Upper lobe of left lung (tissue), 4 donors: Measurements from ENCODE around the gene CDC73.

ENCODE experiments used
- CTCF ChIP-seq, 6 experiments: fragments of 450-650 bp in 4 of 6; fragments of 200-600 bp in 2 of 6; sonication (generic) in 2 of 6; IDR thresholded peaks; one replicate each; pipeline ENCODE4 v1.5.1; 2016 to 2019; ENCODE audit warnings: antibody characterized with exemption in 6 of 6
- EP300 ChIP-seq, 4 donors: sonication (generic); formaldehyde crosslinking; IDR thresholded peaks; one replicate each; pipeline ENCODE4 v1.5.1; 2017; ENCODE audit warnings: antibody characterized with exemption in 4 of 4, control low read depth in 2 of 4
- POLR2A ChIP-seq, 4 donors: fragments of 450-650 bp; IDR thresholded peaks; one replicate each; pipeline ENCODE4 v1.5.1; 2016 to 2017; ENCODE audit warnings: antibody characterized with exemption in 4 of 4, mild to moderate bottlenecking in 2 of 4
- POLR2AphosphoS5 ChIP-seq, 2 donors: sonication (generic); formaldehyde crosslinking; IDR thresholded peaks; one replicate each; pipeline ENCODE4 v1.5.1; 2017; ENCODE audit warnings: antibody characterized with exemption in 2 of 2

GRCh38 chr1:193260896-193261295 lies 139.1 kb downstream of the CDC73 start:
- TF ChIP-seq POLR2A (IDR thresholded peaks at IDR 0.05): no peak
- TF ChIP-seq POLR2AphosphoS5 (IDR thresholded peaks at IDR 0.05): no peak
- TF ChIP-seq CTCF (IDR thresholded peaks at IDR 0.05): no peak
- no peak for TF ChIP-seq EP300 (IDR thresholded peaks at IDR 0.05)
